Raji (cell line): ENCODE results near the gene MTOR.

Experiments
- POLR2A ChIP-seq: IDR thresholded peaks from 2 replicates; pipeline ENCODE4 v1.6.1; 2011; ENCODE audit warnings: low read depth, low read length, control low read depth; ENCODE audit not compliant: insufficient read depth

MTOR gene

DNA sequence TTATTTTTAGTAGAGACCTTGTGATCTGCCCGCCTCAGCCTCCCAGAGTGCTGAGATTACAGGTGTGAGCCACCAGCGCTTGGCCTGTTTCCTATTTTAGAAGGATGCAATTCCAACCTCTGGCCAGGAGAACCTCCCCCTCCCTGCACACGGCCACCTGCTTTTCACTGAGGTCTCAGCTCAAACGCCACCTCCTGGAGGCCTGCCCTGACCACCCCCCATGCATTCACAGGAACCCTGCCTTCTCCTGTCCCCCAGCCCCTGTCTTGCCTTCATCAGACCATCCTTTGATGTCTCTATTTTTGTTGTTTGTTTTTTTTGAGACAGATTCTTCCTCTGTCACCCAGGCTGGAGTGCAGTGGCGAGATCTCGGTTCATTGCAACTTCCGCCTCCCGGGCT, 204.9 kb downstream of the MTOR start:
- TF ChIP-seq POLR2A, result no peak
